K562 (cell line): ENCODE measurements around the gene ZNHIT3.

Source experiments
- ETV5 ChIP-seq: sonication (generic); formaldehyde crosslinking; IDR thresholded peaks from 2 replicates; pipeline ENCODE4 v1.4.0; 2020; ENCODE audit warnings: low read depth, mild to moderate bottlenecking, missing genetic modification reagents
- POLR2A ChIP-seq: fragments of 450-650 bp; conservative IDR thresholded peaks from 2 replicates; pipeline ENCODE4 v1.6.1; 2016

GRCh38 chr17:36464765-36465088 is 21.8 kb upstream of the ZNHIT3 start:
- no peak for TF ChIP-seq POLR2A
- TF ChIP-seq ETV5 (CRISPR knock-in tag), result no peak
